GM21390 (cell line): Measurements from ENCODE around the gene ASTL.
"Not testable (repeated sequence)": the region's sequence is repeated elsewhere in the genome, so short reads cannot be mapped to it uniquely, and the experiment has no call there.

Source experiments
- ATAC-seq: cut with Tn5 transposase; IDR thresholded peaks from one replicate; pipeline ENCODE4 v1.9.1; 2021; ENCODE audit not compliant: unreplicated experiment

Gene ASTL

GRCh38 chr2:96146153-96146880 is 8.0 kb upstream of the ASTL start:
- peak; percentile 31 for ATAC-seq

DNA sequence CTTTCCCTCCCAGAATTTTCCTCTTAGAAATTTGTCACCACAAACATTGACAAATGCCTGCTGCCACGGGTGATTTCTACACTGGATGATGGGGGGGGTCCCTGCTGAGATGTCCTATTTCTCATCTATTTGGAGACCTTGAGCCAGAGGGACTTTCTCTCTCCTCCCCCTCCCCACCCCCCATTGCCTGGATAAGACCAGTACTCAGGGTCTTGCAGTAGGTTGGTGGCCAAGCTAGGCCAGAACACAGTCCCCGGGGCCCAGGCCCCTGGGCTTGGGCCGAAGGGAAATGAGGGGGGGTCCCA is 7.5 kb upstream of the ASTL start:
- ATAC-seq, result no peak

DNA sequence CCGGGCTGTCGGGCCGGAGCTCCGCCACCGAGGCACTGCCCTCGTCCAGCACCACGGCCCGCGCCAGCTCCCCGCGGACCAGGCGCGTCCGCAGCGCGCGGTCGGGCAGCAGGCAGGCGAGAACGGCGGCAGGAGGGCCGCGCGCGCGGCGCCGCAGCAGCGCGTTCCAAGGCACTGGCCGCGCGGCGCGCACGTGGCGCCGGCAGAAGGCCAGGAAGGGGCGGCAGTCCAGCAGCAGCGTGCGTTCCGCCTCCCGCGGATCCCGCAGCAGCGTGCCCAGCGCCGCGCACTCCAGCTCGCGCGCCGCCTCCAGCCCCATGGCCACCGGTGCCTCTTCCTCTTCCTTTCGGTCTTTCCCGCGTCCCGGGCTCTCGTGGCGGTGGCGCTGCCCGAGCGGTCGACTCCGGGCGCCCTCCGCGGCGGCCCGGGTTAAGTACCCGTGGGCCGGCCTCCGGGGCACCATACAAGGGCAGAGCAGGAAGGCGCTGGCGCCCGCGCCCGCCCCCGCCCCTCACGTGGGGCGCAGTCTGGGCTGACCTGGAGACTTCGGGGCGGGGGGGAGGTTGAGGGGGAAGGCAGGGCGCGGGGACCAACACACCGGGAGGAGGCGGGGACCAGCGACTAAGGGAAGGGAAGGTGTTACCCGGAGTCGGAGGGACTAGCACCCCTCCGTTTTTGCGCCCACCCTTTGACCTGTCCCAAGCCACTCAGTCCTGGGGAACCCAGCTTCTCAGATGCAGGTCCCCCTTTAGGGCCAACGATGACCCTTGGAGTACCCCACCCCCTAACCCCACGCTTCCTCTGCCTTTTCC is 6.9 kb upstream of the ASTL start, which contains the start of gene DUSP2:
TSS of gene DUSP2 (minus strand) at position 405 of the 812 bp plus-strand sequence. CDS start at position 319, 86 bp downstream.
- ATAC-seq, result peak; percentile 61

DNA sequence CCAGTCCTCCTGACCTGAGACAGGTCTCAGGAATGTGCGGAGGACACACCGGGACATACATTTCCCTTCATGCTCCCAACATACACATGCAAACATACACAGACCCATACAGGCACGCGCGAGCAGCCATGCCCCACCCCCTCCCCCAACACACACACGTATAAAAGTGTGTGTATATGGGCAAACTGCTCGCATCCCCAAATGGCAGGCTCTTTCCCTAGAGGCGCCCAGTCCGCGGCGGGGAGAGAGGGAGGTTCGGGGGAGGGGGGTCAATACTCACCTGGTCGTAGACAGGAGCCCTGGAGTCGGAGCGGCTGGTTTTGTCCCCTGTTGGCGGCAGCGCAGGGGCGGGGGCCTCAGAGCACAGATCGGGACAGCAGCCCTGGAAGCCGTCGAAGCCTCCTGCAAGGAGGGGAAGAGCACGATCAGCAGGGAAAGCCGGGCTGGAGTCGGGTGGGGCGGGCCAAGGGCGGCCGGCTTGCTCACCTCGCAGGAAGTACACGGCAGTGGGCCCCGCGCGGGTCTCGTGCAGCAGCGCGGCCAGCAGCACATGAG is 6.3 kb upstream of the ASTL start:
- ATAC-seq, result no peak

DNA sequence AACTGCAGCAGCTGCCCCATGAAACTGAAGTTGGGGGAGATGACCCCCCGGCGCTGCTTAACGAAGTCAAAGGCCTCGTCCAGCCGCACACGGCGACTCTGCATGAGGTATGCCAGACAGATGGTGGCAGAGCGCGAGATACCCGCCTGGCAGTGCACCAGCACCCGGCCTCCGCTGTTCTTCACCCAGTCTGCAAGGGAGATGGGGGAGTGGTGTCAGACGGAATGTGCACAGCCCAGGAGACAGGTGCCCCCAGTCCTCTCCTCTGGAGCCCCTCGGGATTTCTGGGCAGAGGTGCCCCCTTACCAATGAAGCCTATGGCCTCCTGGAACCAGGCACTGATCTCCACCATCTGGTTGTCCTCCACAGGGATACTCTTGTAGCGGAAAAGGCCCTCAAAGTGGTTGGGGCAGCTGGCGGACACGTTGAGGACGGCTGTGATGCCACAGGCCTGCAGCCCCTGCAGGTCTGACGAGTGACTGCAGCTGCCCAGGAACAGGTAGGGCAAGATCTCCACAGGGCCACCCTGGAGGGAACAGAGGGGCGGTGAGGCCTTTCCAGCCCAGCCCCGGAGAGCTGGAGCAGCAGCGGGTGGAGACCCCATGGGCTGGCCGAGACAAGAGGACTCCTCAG is 5.7 kb upstream of the ASTL start:
- no peak for ATAC-seq

- no peak for ATAC-seq
Observed at GRCh38 chr2:96143231-96143847, 5.0 kb upstream of the ASTL start.

DNA sequence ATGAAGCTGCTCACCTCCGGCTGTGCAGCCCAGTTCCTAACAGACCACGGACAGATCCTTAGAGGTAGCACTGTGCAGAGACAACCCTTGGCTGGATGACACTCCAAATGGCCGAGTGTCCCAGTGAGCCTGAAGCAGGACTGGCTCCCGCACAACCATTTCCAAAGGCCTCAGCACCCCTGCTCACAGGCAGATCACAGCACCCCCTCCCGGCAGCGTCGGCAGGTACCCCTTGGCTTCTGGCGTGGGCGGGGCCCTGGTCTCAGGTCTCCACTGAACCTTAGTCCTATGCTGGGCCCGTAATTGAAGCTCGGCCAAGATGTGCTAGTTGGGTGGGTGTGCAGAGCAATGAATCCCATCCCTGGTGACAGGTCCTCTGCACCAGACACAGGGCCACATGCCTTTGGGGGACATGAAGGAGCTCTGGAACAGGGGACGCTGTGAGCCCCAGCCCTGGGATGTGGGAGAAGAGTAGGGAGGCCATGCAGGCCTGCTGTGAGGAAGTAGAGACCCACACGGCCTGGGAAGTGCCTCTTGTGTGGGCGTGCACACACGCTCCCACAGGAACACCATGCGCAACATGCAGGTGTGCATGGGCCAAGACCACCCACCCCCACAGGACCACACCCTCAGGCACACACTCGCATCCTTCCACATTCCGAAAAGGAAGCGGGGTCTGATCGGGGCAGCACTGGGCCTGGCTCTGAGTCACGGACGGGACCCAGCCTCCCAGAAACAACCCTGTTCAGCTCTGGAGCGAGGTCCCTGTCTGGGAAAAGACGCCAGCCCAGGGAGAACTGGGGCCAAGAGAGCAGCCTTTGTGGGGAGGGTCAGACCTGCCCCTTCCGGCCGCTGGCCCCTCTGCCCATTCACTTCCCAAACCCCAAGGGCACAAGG is 4.2 kb upstream of the ASTL start:
- no peak for ATAC-seq

DNA sequence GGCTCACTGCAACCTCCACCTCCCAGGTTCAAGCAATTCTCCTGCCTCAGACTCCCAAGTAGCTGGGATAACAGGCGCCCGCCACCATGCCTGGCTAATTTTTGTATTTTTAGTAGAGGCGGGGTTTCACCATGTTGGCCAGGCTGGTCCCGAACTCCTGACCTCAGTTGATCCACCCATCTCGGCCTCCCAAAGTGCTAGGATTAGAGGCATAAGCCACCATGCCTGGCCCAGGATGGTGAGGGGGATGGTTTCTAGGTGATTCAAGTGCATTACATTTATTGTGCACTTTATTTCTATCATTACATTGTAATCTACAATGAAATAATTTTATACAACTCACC is 3.3 kb upstream of the ASTL start:
- ATAC-seq, result not testable (repeated sequence)

DNA sequence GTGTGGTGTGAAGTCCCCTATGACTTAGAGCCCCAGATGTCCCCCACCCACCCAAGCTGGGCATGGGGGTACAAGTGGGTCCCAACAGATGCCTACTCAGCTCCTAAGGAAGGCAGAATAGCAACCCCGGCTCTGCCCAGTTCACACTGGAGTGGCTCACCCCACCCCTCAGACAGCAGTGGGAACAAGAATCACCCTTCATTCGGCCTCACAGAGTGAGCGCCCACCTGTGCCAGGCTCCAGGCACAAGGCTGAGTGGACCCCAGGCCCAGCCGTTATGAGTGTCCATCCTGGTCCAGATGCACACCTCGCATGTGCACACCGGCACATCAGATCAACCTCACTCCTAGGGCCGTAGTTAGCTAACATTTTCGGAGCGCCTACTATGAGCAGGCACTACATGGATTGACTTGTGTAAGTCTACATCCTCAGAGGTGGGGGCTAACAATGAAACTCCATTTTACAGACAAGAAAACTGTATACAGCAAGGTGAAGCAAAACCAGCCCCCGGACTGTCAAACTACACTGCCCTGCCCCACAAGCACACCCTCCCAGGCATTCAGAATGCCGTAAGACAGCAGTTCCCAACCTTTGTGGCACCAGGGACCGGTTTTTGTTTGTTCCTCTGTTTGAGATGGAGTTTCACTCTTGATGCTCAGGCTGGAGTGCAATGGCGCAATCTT is 2.8 kb upstream of the ASTL start:
- no peak for ATAC-seq

GRCh38 chr2:96139181-96139758 is 968 bp upstream of the ASTL start:
- ATAC-seq, result no peak

DNA sequence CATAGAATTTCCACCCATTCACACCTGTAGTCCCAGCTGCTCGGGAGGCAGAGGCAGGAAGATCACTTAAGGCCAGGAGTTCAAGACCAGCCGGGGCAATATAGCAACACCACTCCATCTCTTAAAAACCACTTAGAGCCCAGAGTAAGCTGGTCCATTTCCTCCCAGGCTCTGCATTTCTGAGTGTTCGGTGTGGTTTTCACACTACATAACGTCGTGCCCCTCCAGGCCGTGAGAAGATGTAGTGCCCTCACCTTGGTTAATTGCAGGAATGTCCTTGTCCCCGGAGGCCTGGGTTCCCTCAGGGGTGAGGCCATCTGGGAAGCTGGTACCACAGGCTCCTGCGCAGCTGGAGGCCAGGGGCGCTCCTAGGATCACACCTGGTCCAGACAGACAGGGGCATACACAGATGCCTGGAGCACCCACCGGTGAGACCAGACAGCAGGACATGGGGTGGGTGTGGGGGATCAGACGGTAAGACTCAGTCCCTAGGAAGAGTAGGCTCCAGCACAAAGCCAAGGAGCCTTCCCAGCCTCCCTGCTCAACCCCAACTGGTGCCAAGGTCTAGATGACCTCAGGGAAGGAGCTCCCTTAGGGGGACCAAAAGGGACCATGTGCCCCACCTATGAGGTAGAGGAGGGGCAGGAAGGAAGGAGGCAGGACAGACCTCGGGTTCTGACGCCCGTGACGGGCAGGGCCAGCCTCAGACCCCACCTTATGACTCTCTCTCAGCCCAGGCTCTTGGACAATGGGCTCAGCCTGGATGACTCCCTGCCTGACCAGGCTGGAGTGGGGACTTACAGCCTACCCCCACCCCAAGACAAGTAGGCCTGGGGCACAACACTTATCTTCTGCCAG is 752 bp downstream of the ASTL start:
- ATAC-seq, result no peak

DNA sequence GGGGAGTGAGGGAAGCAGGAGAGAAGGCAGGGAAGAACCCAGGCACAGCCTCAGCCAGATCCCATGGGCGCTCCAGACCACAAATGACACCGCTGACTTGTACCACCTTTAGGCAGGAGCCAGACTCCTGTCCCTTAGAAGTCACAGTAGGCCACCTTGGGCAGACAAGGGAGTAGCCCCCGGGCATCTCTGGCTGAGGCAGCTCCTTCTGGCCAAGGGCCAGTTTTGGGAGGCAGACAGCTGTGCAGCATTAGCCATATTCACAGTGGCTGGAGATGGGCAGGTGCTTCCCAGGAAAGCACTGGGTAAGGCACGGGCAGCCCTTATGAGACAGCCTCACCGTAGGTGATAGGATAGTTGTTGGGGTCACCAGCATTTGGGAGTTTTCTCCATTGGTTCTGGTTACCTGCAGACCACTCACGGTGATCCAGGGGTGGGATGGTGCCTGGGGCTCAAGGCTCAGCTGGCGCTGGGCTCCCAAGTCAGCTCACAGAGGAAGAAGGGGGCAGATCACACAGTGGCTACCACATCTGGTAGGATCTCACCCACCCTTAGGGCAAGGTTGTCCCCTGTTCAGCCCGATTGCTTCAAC is 2.1 kb downstream of the ASTL start:
- no peak for ATAC-seq

GRCh38 chr2:96135621-96136020 is 2.7 kb downstream of the ASTL start:
- ATAC-seq, result no peak

DNA sequence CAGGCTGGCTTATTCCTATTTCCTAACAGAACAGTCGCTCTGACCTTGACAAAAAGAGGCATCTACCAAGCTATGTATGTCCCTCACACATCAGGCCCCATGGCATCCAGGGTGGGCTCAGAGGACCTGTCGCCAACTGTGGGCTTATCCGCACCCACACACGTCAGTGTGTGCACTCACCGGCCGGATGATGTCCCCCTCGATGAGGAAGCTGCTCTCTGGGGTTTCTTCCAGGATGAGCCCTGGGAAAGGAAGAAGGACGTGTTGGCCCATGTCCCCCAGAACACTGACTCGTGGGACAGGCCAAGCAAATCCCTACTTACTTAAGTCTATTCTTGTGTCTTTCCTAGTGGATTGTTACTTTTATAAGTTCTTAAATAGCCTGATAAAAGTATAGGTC is 3.1 kb downstream of the ASTL start:
- ATAC-seq, result no peak

DNA sequence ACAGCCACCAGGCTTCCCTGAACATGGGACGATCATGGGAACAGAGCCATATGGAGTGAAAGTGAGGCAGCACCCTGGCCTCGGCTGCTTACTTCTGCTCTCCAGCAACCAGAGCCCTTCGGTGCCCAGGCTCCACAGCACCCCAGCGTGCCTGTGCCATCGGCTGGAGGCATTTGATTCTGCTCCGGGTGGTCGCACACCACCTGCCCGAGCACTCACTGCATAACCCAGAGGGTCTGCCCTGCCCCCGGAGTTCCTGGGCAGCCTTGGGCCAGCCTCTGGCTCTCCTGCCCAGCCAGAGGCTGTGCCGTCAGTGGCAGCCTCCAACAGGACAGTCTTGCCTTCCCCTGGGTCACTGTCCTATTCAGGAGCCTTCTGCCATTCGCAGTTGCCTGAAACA is 3.9 kb downstream of the ASTL start:
- no peak for ATAC-seq

DNA sequence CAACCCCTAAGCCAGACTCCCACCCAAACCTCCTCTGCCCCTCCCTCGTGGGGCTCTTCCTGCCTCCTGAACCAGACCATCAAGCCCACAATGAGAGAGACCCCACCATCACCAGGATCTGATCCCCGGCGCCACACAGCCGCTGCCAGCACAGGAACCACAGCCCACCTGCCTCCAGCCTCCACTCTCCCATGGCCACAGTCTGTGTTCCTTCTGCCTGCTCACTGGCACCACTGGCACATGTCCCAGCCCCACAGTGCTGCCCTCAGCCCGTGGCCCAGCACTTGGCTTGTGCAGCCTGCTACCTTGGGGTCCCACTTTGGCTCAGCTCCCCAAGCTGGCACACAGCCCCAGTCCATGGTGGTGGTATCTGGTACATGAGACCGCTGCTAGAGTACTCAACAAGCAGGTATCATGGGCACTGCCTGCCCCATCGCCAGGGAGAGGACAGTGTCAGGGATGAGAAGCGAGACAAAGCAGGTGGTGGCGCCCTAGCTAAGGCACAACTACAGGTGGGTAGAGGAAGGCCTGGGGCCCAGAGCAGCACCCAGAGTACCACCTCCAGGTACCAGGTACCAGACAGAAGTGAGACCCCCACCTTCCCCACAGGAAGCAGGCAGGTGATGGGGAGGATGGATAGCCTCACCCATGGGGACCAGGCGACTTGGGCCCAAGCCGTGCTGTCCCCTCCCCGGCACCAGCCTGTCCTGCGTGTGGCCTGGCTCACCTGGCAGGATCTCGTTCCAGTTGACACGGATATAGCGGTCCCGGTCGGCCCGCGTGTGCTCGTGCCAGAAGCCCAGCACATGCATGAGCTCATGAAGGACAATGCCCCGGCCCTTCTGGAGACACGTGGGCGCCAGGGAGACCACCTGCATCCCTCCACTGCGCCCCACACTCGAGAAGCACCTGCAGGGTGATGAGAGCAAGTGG is 6.2 kb downstream of the ASTL start:
- ATAC-seq, result no peak

GRCh38 chr2:96131152-96131812 is 7.0 kb downstream of the ASTL start:
- no peak for ATAC-seq
